Right lung (tissue), 5 donors: ENCODE data around the gene AK5. TPM values are rescaled to one million over a fixed set of nuclear protein-coding genes. Genes with fewer than 3 reads are reported as not detected.

Experiments
- DNase-seq, 2 donors: peaks; one replicate each; pipeline ENCODE4 v3.0.0-alpha.2; 2013
- polyA plus RNA-seq, 5 donors: library from polyadenylated mRNA; unstranded; fragments of 120-200 nt; gene quantifications; one replicate each; pipeline versions ENCODE4 v1.2.1 to v1.2.3, GENCODE V29; 2013; ENCODE audit warnings: inconsistent platforms in 1 of 5, low replicate concordance in 1 of 5; ENCODE audit not compliant: insufficient read length in 5 of 5, insufficient read depth in 1 of 5

Gene AK5
- polyA plus RNA-seq, 5 donors: 0.46 to 1.2 (median 0.84) TPM

GRCh38 chr1:77541162-77541545, 259.3 kb downstream of the AK5 start:
- no peak for DNase-seq

DNA sequence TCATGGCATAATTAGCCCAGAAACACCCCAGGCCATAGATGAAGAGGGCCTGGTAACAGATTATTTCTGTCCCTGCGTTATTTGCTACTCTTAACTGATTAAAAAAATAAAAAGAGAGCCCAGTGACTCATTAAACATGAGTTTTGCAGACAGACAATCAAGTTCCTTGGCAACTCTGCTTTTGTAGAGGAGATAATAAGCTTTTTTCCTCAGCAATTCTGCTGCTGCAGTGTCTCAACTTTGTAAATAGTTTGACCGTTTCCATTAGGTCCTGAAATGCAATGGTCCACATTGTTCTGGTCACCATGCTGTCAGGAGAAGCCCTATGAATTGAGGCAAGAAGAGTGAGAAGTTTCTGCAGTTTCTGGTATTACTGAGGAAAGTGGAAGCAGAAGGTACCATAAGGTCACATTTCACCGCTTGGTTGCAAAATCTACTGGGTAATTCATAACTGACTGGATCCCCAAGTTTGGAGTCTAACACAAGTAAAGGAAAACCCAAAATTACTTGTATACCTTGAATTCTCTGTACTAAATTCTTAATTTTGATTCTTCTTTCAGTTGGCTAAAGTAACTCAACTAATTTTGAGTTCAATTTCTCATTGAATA, 261.1 kb downstream of the AK5 start:
- no peak for DNase-seq

DNA sequence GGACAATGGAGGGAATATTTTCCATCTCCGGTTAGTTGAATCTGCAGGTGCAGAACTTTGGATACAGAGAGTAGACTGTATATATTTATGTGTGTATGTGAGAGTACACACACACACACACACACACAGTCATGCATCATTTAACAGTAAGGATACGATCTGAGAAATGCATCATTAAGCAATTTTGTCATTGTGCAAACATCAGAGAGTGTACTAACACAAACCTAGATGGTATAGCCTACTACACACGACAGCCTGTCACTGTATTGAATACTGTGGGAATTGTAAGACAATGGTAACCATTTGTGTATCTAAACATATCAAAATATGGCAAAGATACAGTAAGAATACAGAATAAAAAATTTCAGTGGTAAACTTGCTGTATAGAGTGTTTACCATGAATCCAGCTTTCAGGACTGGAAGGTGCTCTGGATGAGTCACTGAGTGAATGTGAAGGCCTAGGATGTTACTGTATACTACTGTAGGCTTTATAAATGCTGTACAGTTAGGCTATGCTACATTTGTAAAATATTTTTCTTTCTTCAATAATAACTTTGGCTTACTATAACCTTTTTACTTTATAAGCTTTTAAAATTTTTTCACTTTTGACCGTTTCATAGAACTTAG, 262.1 kb downstream of the AK5 start:
- DNase-seq: no peak

DNA sequence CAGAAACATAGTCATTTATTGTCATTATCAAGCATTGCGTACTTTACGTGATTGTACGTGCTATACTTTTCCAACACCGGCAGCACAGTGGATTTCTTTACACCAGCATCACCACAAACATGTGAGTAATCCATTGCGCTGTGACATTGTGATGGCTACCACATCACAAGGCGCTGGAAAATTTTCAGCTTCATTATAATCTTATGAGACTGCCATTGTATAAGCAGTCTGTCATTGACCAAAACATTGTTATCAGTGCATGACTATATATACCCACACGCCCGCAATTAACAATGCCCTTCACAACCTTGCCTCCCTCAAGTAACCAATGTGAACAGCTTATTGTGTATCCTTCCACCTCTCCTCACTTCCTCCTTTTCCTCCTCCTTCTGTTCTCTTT, 263.0 kb downstream of the AK5 start:
- DNase-seq: no peak

DNA sequence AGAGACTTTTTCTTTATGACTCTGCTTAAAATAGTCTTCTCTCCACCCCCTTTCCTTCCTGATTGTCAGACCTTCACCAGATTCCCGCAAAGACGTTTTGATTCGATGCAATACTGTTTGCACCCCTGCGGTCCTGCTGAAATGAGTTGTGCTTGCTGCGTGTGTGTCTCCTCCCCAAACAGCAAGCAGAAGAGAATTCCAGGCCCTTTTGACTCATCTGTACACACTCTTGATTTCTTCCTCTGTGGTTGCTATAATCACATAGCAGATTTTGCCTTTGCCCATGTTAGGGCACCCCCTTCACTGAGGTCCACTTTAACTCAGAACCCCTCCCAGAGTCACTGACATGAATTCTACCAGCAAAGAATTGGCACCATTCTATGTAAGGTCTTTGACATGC, 264.2 kb downstream of the AK5 start:
- DNase-seq: no peak

DNA sequence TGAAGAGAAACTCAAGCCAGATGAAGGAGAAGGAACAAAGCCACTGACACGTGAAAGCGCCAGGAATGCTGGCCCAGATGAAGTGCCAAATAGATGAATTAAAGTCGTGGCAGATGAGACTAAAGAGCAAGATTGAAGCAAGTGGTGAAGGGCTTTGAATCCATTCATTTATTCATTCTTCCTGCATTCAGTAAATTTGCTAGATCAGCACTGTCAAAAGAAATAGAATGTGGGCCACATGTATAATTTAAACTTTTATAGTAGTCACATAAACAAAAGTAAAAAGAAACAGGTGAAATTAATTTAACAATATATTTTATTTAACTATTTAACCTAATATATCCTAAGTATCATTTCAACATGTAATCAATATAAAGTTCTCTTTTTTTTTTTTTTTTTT, 265.1 kb downstream of the AK5 start:
- DNase-seq: no peak

- DNase-seq: no peak
Observed at GRCh38 chr1:77548285-77548684, 266.5 kb downstream of the AK5 start.

DNA sequence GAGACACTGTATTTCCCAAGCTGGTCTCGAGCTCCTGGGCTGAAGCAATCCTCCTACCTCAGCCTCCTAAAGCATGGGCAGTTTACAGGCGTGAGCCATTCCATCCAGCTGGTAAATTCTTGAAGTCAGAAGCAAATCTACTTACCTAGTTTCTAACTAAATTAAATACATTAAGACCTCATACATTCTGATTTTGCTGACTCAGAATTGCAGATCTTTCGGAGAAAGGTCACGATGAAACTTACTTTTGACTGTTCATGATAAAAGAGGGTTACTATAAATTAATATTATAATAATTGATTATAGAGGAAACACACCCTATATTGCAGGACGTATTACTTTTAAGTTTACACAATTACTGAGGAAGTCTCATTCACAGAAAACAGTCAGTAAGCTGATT, 268.3 kb downstream of the AK5 start:
- DNase-seq: no peak

DNA sequence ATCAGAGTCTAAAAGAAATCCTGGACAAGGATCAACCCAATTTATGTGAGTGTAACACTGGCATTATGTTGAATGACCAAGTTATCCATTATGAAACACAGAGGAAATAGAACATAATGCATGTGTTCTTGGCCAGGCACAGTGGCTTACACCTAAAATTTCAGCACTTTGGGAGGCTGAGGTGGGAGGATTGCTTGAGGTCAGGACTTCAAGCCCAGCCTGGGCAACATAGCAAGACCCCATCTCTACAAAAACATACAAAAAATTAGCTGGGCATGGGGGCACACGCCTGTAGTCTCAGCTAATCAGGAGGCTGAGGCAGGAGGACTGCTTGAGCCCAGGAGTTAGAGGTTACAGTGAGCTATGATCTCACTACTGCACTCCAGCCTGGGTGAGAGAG, 270.8 kb downstream of the AK5 start:
- no peak for DNase-seq

DNA sequence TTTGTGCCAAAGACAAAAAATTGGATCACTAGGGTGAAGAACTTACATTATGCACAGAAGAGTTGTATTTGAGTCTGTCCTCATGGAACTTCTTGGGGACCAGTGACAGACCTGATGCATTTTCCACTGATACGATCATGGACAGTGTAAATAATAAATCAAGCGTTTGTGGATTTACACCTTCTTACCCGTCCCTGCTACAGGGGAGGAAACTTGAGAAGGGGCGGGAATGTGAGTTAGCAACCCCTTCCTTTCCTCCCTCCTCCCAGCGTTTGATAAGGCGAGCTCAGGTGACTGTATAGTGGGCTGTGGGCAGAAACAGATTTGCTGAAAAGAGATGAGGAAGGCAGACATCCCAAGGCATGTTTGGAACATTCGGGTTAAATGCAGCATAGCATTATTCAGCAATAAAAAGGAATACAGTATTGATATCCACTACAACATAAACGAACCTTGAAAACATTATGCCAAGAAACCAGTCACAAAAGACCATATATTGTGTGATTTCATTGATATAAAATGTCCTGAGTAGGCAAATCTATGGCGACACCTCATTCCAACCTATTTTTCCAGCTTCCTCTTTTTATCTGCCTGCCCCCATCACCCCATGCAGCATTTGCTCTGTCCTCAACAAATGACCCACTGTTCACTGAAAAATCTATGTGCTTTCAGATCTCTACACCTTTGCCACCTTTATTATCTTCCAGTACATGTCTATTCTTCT, 271.9 kb downstream of the AK5 start:
- no peak for DNase-seq

DNA sequence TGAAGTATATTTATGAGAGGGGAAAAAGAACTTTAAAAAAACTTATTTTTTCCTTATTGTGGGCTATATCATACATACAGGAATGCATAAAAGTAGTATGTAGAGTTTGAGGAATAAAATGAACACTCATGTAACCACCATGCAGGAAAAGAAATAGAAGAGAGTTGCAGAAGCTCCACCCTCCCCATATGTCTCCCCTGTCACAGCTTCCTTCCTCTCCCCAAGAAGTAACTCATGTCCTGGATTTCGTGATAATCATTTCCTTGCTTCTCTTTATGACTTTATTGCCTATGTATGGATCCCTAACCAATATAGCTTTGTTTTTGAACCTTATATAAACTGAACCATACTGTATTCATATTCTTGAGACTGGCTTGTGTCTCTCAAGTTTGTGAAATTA, 274.2 kb downstream of the AK5 start:
- no peak for DNase-seq

- no peak for DNase-seq
Observed at GRCh38 chr1:77557053-77557452, 275.2 kb downstream of the AK5 start.

- DNase-seq: no peak
Observed at GRCh38 chr1:77558591-77559164, 276.9 kb downstream of the AK5 start.

DNA sequence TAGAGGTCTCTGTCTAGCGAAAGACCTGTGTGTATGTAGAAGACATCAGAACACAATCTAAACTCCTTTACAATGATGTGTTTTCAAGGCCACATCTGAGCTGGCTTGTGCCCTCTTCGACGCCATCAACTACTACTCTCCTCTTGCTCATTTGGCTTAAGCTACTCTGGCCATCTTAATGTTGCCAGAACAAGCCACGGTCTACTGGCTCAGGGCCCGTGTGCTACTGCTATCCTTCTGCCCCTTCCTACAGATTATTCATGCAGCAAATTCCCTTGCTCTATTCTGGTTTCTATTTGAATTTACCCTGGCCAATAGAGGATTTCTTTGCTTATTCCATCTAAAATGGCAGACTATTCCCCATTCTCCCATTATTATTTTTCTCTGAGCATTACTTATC, 278.9 kb downstream of the AK5 start:
- no peak for DNase-seq

DNA sequence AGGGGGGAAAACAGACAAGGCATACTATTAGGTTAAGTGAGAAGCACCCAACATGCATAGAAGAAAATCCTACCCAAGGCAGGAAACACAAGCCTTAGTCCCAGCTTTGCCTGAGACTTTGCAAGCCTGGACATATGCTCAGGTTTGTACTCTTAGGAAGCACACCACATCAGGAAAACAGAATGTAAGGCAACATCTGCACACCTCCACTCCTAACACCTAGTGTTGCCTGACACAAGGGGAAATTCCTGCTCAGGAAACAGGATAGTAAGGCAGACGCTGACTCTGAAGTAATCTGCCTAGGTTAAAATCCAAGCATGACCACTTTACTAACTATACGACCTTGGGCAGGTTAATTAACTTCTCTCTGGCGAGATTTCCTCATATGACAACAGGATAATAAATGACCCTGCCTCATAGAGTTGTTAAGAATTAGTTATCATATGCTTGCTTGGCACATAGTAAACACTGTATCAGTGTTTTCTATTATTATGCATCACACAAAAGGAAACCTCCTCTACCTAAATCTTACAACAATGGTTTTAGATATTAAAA, 280.9 kb downstream of the AK5 start:
- DNase-seq: no peak

DNA sequence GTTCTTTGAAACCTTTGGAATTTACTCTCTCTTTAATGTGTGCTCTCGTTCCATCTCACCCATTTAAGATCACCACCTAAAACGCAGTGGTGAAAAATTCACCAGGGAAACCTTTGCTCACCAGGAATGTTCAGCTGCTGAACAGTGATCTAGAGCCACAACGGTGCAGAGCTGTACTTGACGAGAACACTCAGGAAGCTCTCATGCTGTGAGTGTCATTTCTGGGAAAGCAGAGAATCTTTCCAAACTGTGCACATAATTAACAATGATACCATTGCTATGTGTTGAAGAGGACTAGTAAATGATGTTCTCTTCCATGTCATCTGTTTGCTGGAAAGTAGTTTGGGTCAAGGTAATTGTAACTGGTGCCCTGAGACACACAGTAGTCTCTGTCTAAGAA, 283.5 kb downstream of the AK5 start:
- DNase-seq: no peak

DNA sequence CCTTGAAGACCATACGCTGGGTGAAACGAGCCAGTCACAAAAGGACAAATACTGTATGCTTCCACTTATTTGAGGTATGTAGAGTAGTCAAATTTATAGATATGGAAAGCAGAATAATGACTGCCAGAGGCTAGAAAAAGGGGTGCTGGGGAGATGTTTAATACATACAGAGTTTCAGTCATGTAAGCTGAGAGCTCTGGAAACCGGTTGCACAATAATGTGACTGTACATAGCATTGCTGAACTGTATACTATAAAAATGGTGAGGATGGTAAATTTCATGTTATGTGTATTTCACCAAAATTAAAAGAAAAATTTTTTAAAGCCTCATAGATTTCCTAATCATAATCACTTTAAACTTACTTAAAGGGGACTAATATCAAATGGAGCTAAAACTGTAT, 289.8 kb downstream of the AK5 start:
- no peak for DNase-seq

DNA sequence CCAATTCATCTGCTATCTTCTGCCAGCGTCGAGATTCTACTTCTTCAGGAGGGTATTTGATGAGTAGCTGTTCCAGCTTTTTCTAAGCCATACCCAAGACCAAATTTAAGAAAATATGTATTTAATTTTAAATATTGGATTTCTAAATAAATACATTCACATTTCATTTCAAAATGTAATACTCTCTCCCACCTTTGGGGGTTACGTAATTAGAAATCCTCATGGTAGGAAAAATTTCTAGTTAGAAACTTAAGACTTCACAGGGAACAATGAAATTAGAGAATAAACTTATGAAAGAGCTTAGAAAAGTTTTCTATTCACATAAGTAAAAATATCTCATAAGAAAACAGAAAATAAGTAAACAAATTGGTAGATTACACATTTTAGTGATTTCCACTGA, 297.7 kb downstream of the AK5 start:
- DNase-seq: no peak

DNA sequence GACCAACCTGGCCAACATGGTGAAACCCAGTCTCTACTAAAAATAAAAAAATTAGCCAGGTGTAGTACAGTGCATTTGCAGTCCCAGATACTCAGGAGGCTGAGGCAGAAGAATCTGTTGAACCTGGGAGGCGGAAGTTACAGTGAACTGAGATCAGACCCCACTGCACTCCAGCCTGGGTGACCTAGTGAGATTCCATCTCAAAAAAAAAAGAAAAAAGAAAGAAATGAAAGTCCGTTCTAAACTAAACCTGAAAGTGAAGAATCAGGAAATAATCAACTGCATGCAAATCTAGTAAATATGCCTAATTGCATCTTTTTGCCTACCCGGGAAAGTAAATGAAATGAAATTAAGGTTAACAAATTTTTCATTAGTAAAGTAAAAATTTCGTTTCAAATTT, 301.1 kb downstream of the AK5 start:
- no peak for DNase-seq

- DNase-seq: no peak
Observed at GRCh38 chr1:77583483-77583882, 301.7 kb downstream of the AK5 start.

DNA sequence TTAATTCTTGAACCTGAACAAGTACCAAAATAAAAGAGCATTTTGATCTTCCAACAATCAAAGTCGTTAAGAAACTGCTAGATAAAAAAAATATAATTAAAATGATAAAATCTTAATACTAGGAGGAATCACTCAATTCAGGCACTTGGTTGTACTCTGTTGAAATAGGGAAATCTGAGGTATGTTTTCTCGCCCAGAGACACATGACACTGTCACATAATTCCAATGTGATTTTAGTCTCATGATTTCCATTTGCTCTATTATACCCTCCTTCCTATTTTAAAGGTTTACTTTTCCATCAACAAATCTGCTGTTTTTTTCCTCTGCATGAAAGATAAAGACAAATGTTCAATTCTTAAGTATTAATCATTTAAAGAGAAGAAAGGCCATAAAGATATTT, 303.1 kb downstream of the AK5 start:
- no peak for DNase-seq

- DNase-seq: no peak
Observed at GRCh38 chr1:77585610-77586314, 303.9 kb downstream of the AK5 start.
